Stimulated activated CD4-positive, alpha-beta T cell treated with anti-CD3 and anti-CD28 coated beads, TNF-alpha, amount 100 ng/mL, for 48 hours (primary cell): ENCODE results near the gene SNX14.
"Not testable (repeated sequence)": the region's sequence is repeated elsewhere in the genome, so short reads cannot be mapped to it uniquely, and the experiment has no call there.

Source experiments
- DNase-seq, 3 donors: peaks; one replicate each; pipeline ENCODE4 v3.0.0-alpha.2; 2020; ENCODE audit warnings: low read depth in 3 of 3

SNX14 gene

GRCh38 chr6:85591207-85591606, 2.5 kb downstream of the SNX14 start:
- DNase-seq = no peak

GRCh38 chr6:85585741-85586140, 7.9 kb downstream of the SNX14 start:
- DNase-seq = no peak

- DNase-seq = not testable (repeated sequence)
Observed at GRCh38 chr6:85582832-85583231, 10.8 kb downstream of the SNX14 start.

- no peak for DNase-seq
Observed at GRCh38 chr6:85581572-85581971, 12.1 kb downstream of the SNX14 start.

GRCh38 chr6:85580878-85581267, 12.8 kb downstream of the SNX14 start:
- no peak for DNase-seq

- DNase-seq = no peak
Observed at GRCh38 chr6:85580118-85580877, 13.4 kb downstream of the SNX14 start.

- DNase-seq = no peak
Observed at GRCh38 chr6:85579581-85579980, 14.1 kb downstream of the SNX14 start.

GRCh38 chr6:85576476-85576875, 17.2 kb downstream of the SNX14 start:
- no peak for DNase-seq

GRCh38 chr6:85574932-85575598, 18.6 kb downstream of the SNX14 start:
- DNase-seq = no peak

- no peak for DNase-seq
Observed at GRCh38 chr6:85569323-85569722, 24.3 kb downstream of the SNX14 start.

- no peak for DNase-seq
Observed at GRCh38 chr6:85568411-85568810, 25.2 kb downstream of the SNX14 start.

- no peak for DNase-seq
Observed at GRCh38 chr6:85565736-85566135, 27.9 kb downstream of the SNX14 start.

GRCh38 chr6:85564223-85564622, 29.4 kb downstream of the SNX14 start:
- not testable (repeated sequence) for DNase-seq

- no peak for DNase-seq
Observed at GRCh38 chr6:85561750-85562357, 31.8 kb downstream of the SNX14 start.

- DNase-seq = no peak
Observed at GRCh38 chr6:85556992-85557668, 36.5 kb downstream of the SNX14 start.

- DNase-seq = no peak
Observed at GRCh38 chr6:85552652-85553051, 41.0 kb downstream of the SNX14 start.

GRCh38 chr6:85551264-85551663, 42.4 kb downstream of the SNX14 start:
- DNase-seq = no peak

- DNase-seq = no peak
Observed at GRCh38 chr6:85547719-85548118, 45.9 kb downstream of the SNX14 start.

- DNase-seq = no peak
Observed at GRCh38 chr6:85544776-85545175, 48.9 kb downstream of the SNX14 start.

- no peak for DNase-seq
Observed at GRCh38 chr6:85537055-85537494, 56.6 kb downstream of the SNX14 start.

- not testable (repeated sequence) for DNase-seq
Observed at GRCh38 chr6:85524281-85524680, 69.4 kb downstream of the SNX14 start.

- DNase-seq = no peak
Observed at GRCh38 chr6:85516168-85516567, 77.5 kb downstream of the SNX14 start.
